WTC11 (cell line): Measurements from ENCODE around the gene HSF5.

Experiments
- ATF2 ChIP-seq: sonication (generic); formaldehyde crosslinking; IDR thresholded peaks from 2 replicates; pipeline ENCODE4 v1.8.1; 2022; ENCODE audit warnings: low read depth, missing genetic modification reagents, borderline replicate concordance
- CREB1 ChIP-seq: sonication (generic); formaldehyde crosslinking; IDR thresholded peaks from 2 replicates; pipeline ENCODE4 v1.8.0; 2023; ENCODE audit warnings: mild to moderate bottlenecking, missing genetic modification reagents
- E2F4 ChIP-seq: sonication (generic); formaldehyde crosslinking; IDR thresholded peaks from 2 replicates; pipeline ENCODE4 v1.8.1; 2022; ENCODE audit warnings: low read depth, mild to moderate bottlenecking, moderate library complexity, missing genetic modification reagents, borderline replicate concordance
- NR2C2 ChIP-seq: sonication (generic); formaldehyde crosslinking; IDR thresholded peaks from 2 replicates; pipeline ENCODE4 v1.8.0; 2022; ENCODE audit warnings: mild to moderate bottlenecking, missing genetic modification reagents
- ZSCAN18 ChIP-seq: fragments of 250-450 bp; sonication (Bioruptor Pico); IDR thresholded peaks from 2 replicates; pipeline ENCODE4 v2.1.2; 2022; ENCODE audit warnings: mild to moderate bottlenecking, moderate library complexity

GRCh38 chr17:58382108-58382871 lies 105.9 kb downstream of the HSF5 start:
- no peak for TF ChIP-seq ATF2
- TF ChIP-seq E2F4 (CRISPR knock-in tag), result no peak
- no peak for TF ChIP-seq NR2C2 (CRISPR knock-in tag)
- no peak for TF ChIP-seq ZSCAN18
- no peak for TF ChIP-seq CREB1 (CRISPR knock-in tag)
